Spleen (tissue), 7 donors: ENCODE results near the gene NUDT12.

Experiments
- POLR2AphosphoS5 ChIP-seq, 3 donors: sonication (generic); formaldehyde crosslinking; IDR thresholded peaks; one replicate each; pipeline ENCODE4 v1.5.1; 2017; ENCODE audit warnings: antibody characterized with exemption in 3 of 3
- TF ChIP-seq, protein P1 (sequence below), 11 experiments: fragments of 200-600 bp in 7 of 11; fragments of 450-650 bp in 4 of 11; sonication (generic) in 4 of 11; IDR thresholded peaks in 8 of 11; conservative IDR thresholded peaks in 3 of 11; 1 replicate in 7 of 11; 2 replicates in 4 of 11; pipeline versions ENCODE4 v1.4.0 to v1.8.0; 2016 to 2021; ENCODE audit warnings: antibody characterized with exemption in 11 of 11, inconsistent platforms in 4 of 11, mild to moderate bottlenecking in 1 of 11
- donor health status: DM: no; HTN: no; CAD: no; lungs with moderate emphysema.
- donor health status: DM: no; HTN: no; CAD: no.
- donor health status: DM: no; HTN: no; CAD: no.

- TF ChIP-seq POLR2AphosphoS5 (IDR thresholded peaks at IDR 0.05), result no peak
- TF ChIP-seq, protein P1, sequence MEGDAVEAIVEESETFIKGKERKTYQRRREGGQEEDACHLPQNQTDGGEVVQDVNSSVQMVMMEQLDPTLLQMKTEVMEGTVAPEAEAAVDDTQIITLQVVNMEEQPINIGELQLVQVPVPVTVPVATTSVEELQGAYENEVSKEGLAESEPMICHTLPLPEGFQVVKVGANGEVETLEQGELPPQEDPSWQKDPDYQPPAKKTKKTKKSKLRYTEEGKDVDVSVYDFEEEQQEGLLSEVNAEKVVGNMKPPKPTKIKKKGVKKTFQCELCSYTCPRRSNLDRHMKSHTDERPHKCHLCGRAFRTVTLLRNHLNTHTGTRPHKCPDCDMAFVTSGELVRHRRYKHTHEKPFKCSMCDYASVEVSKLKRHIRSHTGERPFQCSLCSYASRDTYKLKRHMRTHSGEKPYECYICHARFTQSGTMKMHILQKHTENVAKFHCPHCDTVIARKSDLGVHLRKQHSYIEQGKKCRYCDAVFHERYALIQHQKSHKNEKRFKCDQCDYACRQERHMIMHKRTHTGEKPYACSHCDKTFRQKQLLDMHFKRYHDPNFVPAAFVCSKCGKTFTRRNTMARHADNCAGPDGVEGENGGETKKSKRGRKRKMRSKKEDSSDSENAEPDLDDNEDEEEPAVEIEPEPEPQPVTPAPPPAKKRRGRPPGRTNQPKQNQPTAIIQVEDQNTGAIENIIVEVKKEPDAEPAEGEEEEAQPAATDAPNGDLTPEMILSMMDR (IDR thresholded peaks at IDR 0.05 in 8 of 11, conservative IDR thresholded peaks at IDR 0.05 in 3 of 11), result no peak
Measured at GRCh38 chr5:103589357-103589756, 26.8 kb upstream of the NUDT12 start.
